Activated B cell treated with CpG ODN at 0.5 μM for 24 hours (primary cell): ENCODE measurements around the gene ELL2. TPM values are rescaled to one million over a fixed set of nuclear protein-coding genes. Genes with fewer than 3 reads are reported as not detected.

Source experiments
- ATAC-seq: fragments of 200-7000 bp; cut with Tn5 transposase; one replicate; pipeline ENCODE4 v1.10.0; 2021; ENCODE audit warnings: low read depth, mild to moderate bottlenecking, moderate library complexity
- CTCF ChIA-PET: fragments of 350-600 bp; sonication (Branson Sonifier 250); formaldehyde crosslinking; loops from one replicate; lab custom pipeline; 2021; ENCODE audit warnings: antibody characterized with exemption; lab: Charles Lee
- POLR2A ChIA-PET: fragments of 350-600 bp; sonication (Branson Sonifier 250); formaldehyde crosslinking; loops from one replicate; lab custom pipeline; 2021; ENCODE audit warnings: antibody characterized with exemption; lab: Charles Lee
- DNase-seq: peaks from one replicate; pipeline ENCODE4 v3.0.0; 2022
- H3K27ac Mint-ChIP-seq: one replicate; pipeline ENCODE4 v1.8.0; 2020; ENCODE audit warnings: mixed read lengths
- H3K27me3 Mint-ChIP-seq: one replicate; pipeline ENCODE4 v1.8.0; 2021; ENCODE audit warnings: mixed read lengths
- H3K36me3 Mint-ChIP-seq: one replicate; pipeline ENCODE4 v1.8.0; 2021; ENCODE audit warnings: low read depth, mixed read lengths
- H3K4me1 Mint-ChIP-seq: one replicate; pipeline ENCODE4 v1.8.0; 2021; ENCODE audit warnings: mixed read lengths
- H3K4me3 Mint-ChIP-seq: one replicate; pipeline ENCODE4 v1.8.0; 2020; ENCODE audit warnings: mild to moderate bottlenecking, mixed read lengths
- H3K9me3 Mint-ChIP-seq: one replicate; pipeline ENCODE4 v1.8.0; 2020; ENCODE audit warnings: mixed read lengths
- CTCF ChIP-seq: fragments of 200-600 bp; IDR thresholded peaks from one replicate; pipeline ENCODE4 v1.8.0; 2022; ENCODE audit warnings: antibody characterized with exemption, mild to moderate bottlenecking
- intact Hi-C: fragments of 100-400 bp; cut with micrococcal nuclease; formaldehyde crosslinking; loops from one replicate; pipeline ENCODE4 v1.15.1; 2024
- total RNA-seq: library from RNA; stranded (reverse); gene quantifications from 2 replicates; pipeline ENCODE4 v1.2.3, GENCODE V29; 2022

The ELL2 gene
- total RNA-seq, 1 donor from 2014 or later = 56.0 TPM

- no peak overlapping the region for H3K27ac Mint-ChIP-seq
- peaks cover 46% of the 10 kb centered on the region for H3K36me3 Mint-ChIP-seq
- ChIA-PET CTCF (interaction anchor here (1.2 kb wide), 1 partner anchor 107 kb away, joined by 3 read pairs; no protein-coding TSS in a partner anchor), POLR2A (no interaction called here)
- DNase-seq (no peak), ATAC-seq (no peak)
- H3K4me1 Mint-ChIP-seq = peaks cover 18% of the 10 kb centered on the region
- no peak overlapping the region for H3K4me3 Mint-ChIP-seq
- TF ChIP-seq CTCF = no peak
- H3K27me3 Mint-ChIP-seq = no peaks in the 10 kb centered on the region
- H3K9me3 Mint-ChIP-seq = no peaks in the 10 kb centered on the region
- intact Hi-C loops = no loop called here
Observed at GRCh38 chr5:95887977-95888376, 73.7 kb downstream of the ELL2 start.

- intact Hi-C loops = no loop called here
- H3K4me3 Mint-ChIP-seq = no peak overlapping the region
- no peaks in the 10 kb centered on the region for H3K27me3 Mint-ChIP-seq
- DNase-seq (no peak), ATAC-seq (no peak)
- no peak overlapping the region for H3K27ac Mint-ChIP-seq
- ChIA-PET POLR2A (no interaction called here), CTCF (no interaction called here)
- H3K36me3 Mint-ChIP-seq = peaks cover 37% of the 10 kb centered on the region
- TF ChIP-seq CTCF = no peak
- peaks cover 18% of the 10 kb centered on the region for H3K4me1 Mint-ChIP-seq
- H3K9me3 Mint-ChIP-seq = no peaks in the 10 kb centered on the region
Observed at GRCh38 chr5:95886340-95887044, 75.2 kb downstream of the ELL2 start.

GRCh38 chr5:95884511-95884910 is 77.1 kb downstream of the ELL2 start:
- no peak overlapping the region for H3K27ac Mint-ChIP-seq
- no peaks in the 10 kb centered on the region for H3K27me3 Mint-ChIP-seq
- no peak overlapping the region for H3K4me3 Mint-ChIP-seq
- ATAC-seq = no peak
- POLR2A ChIA-PET = no interaction called here
- no peaks in the 10 kb centered on the region for H3K9me3 Mint-ChIP-seq
- H3K36me3 Mint-ChIP-seq = peaks cover 19% of the 10 kb centered on the region
- H3K4me1 Mint-ChIP-seq = peaks cover 18% of the 10 kb centered on the region
- TF ChIP-seq CTCF = no peak
- CTCF ChIA-PET = no interaction called here
- intact Hi-C loops = loop anchor here (5.0 kb wide), 1 partner anchor 43 kb away; no protein-coding TSS in a partner anchor
- DNase-seq = no peak

- DNase-seq = no peak
- POLR2A ChIA-PET = no interaction called here
- H3K27ac Mint-ChIP-seq = peak overlapping the region; percentile 63
- no peak for TF ChIP-seq CTCF
- peak overlapping the region; percentile 61 for H3K4me3 Mint-ChIP-seq
- CTCF ChIA-PET = no interaction called here
- no peaks in the 10 kb centered on the region for H3K9me3 Mint-ChIP-seq
- no peaks in the 10 kb centered on the region for H3K27me3 Mint-ChIP-seq
- peaks cover 15% of the 10 kb centered on the region for H3K36me3 Mint-ChIP-seq
- peak; percentile 74 for ATAC-seq
- intact Hi-C loops = loop anchor here (5.0 kb wide), 1 partner anchor 43 kb away; no protein-coding TSS in a partner anchor
- H3K4me1 Mint-ChIP-seq = peaks cover 18% of the 10 kb centered on the region
Observed at GRCh38 chr5:95884017-95884325, 77.7 kb downstream of the ELL2 start.

GRCh38 chr5:95883185-95884016 is 78.2 kb downstream of the ELL2 start:
- ChIA-PET CTCF (interaction anchor here (0.6 to 0.8 kb wide), 2 partner anchors 363 to 453 kb away, joined by 3 read pairs; no protein-coding TSS in a partner anchor), POLR2A (no interaction called here)
- Mint-ChIP-seq H3K27me3 (no peaks in the 10 kb centered on the region), H3K4me3 (peak overlapping the region; percentile 61), H3K9me3 (no peaks in the 10 kb centered on the region), H3K27ac (peak overlapping the region; percentile 63), H3K4me1 (peaks cover 18% of the 10 kb centered on the region), H3K36me3 (peaks cover 10% of the 10 kb centered on the region)
- TF ChIP-seq CTCF = no peak
- peak; percentile 63 for ATAC-seq
- intact Hi-C loops = loop anchor here (2.0 to 5.0 kb wide), 2 partner anchors 15 to 44 kb away; no protein-coding TSS in a partner anchor
- DNase-seq = no peak
